ENCODE data around the gene EPHB2.

- TF ChIP-seq POLR2AphosphoS5 (IDR thresholded peaks at IDR 0.05) = no peak
- TF ChIP-seq CTCF (IDR thresholded peaks at IDR 0.05) = no peak
These were observed 140.9 kb downstream of the EPHB2 start for GRCh38 chr1:22851517-22851916.

Measured in suprapubic skin (tissue), 3 donors.